CD4-positive, alpha-beta T cell treated with Interleukin-15 for 4 hours (primary cell): ENCODE data around the gene ANTXR1.

Experiments used
- DNase-seq: peaks from one replicate; pipeline ENCODE4 v3.0.0-alpha.2; 2020; ENCODE audit warnings: low spot score

Gene ANTXR1

GRCh38 chr2:69013142-69013839, at the start of gene ANTXR1:
Gene ANTXR1 (plus strand): TSS chr2:69013179. CDS start chr2:69013500, 321 bp downstream.
- DNase-seq = no peak

- DNase-seq = no peak
These were observed 48.7 kb upstream of the ANTXR1 start for GRCh38 chr2:68964282-68964681.

- no peak for DNase-seq
These were observed 44.8 kb upstream of the ANTXR1 start for GRCh38 chr2:68968221-68968620.

- DNase-seq = no peak
These were observed 43.1 kb upstream of the ANTXR1 start for GRCh38 chr2:68969736-68970490.

GRCh38 chr2:68970566-68971265, 42.3 kb upstream of the ANTXR1 start:
- DNase-seq = no peak

- DNase-seq = no peak
These were observed 41.3 kb upstream of the ANTXR1 start for GRCh38 chr2:68971591-68972231.

DNA sequence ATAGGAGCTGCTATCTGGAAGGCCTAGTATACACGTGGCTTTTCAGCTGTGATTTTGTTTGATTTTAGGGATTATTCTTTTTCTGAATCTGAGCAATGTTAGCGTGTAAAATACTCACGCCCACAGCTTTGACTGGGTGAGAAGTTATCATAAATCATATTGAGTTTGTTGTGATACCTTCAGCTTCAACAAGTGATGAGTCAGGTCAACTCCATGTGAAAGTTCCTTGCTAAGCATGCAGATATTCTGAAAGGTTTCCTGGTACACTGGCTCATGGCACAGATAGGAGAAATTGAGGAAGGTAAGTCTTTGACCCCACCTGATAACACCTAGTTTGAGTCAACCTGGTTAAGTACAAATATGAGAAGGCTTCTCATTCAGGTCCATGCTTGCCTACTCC, 38.7 kb upstream of the ANTXR1 start, which contains the start of gene GKN1:
GKN1 (plus strand) TSS at position 386 of the 400 bp plus-strand sequence. CDS start 42 bp downstream, outside the sequence.
- no peak for DNase-seq

DNA sequence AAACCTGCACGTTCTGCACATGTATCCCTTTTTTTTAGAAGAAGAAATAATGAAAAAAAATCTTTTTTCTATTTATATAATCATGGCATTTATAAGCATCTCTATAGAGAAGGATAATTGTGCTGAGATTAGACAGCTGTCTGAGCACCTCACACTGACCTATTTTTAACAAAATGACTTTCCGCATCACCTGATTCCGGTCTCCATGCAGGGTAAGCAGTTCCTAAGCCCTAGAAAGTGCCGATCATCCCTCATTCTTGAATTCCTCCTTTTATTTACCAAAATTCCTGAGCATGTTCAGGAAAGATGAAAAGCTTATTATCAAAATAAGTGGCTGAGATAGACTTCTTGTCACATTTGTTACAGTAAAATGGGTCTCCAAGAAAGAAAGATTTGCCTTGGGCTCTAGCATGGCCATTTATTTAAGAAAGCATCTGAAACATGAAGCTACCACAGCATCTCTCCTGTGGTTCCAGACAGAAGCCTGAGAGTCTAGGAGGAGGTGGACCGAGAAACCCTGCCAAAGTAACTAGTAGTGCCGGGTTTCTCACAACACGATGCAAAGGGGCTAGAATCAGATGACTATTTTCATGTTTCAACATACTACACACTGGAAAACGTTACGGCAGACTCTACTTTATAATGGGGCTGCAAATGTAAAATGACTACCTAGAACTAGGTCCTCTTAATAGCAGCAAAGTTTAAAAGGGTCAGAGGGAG, 37.9 kb upstream of the ANTXR1 start:
- no peak for DNase-seq

DNA sequence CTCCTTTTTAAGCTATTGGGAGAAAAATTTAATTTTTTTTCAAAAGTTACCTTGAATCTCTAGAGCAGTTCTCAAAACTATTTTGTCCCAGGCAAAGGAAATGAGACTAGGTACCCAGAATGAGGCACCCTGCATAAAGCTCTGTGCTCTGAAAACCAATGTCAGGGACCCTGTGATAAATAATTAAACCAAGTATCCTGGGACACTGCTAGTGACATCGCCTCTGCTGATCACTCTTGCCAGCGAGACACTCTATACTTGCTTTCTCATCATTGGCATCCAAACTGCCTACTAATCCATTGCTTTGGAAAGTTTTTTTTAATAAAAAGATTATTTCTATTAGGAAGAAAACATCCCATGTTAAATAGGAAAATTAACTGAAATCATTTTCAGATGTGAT, 37.1 kb upstream of the ANTXR1 start:
- DNase-seq = no peak

GRCh38 chr2:68977453-68977852, 35.5 kb upstream of the ANTXR1 start:
- DNase-seq = no peak

DNA sequence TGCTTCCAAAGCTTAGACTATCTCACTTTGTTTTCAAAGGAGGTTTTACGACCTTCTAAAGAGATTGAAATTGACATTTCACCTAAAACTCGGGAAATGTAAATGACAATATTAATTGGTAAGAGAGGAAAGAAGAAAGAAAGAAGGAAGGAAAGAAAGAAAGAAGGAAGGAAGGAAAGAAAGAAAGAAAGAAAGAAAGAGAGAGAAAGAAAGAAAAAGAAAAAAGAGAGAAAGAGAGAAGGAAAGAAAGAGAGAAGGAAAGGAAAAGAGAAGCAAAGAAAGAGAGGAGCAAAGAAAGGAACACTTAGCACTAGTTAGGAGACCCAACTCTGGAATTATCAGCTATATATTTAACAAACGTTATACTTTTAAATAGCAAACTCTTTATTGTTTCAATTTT, 34.9 kb upstream of the ANTXR1 start:
- no peak for DNase-seq

- no peak for DNase-seq
These were observed 32.0 kb upstream of the ANTXR1 start for GRCh38 chr2:68980956-68981355.

DNA sequence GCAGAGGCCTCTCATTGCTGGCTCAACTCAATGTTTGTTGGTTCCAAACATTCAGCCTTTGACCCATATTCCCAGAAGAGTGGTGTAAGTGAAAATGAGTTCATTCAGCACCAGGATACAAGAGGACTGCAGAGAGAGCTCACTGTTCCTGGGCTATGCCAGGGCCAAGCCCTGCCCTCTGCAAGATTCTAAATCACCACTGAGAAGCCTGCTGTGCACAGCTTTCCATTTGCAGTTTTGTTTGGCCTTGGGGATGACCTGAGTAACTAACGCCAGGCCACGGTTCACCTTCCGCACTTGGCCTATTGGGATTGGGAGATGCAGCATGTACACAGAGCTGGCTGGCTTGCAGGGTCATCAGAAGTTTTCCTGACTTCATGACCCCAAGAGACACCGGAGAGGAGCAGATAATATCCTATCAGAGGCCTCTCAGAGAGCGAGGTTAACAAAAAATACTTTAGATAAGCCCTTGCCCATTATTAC, 25.9 kb upstream of the ANTXR1 start:
- DNase-seq = no peak

DNA sequence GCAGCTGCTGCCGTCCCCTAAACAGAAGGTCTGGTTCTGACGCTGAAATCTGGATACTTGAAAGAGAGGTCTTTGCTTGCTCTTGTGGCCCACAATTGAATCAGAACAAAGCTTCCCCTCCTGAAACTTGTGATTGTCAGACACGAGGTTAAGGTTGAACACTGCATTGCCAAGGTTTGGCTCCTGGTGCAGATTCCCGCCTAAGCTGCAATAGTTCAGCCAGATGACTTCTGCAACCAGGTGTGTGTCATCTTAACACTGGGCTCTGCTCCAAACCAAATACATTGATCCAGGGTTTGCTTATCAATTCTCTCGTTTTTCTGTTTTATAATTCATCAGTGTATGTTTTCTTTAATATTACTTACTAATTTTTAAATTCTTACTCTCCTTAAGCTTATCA, 23.9 kb upstream of the ANTXR1 start:
- DNase-seq = no peak

- DNase-seq = no peak
These were observed 20.6 kb upstream of the ANTXR1 start for GRCh38 chr2:68992341-68992740.

DNA sequence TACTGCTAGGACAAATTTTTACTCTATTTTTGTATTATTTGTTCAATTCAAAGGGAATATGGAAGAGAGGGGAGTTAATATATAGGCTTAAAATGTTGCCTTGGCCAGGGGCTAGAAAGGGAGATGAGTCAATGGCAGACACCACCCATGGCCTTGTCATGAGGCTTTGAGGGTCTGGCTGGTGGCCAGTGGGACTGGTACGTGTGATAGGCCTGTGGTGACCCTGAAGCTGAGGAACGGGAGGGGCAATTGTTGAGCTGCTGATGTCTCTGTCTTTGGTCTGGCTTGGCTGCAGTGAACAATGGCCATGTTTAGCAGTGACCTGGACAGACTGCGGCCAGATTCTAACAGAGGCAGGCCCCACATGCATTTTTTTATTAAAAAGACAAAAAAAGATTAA, 20.0 kb upstream of the ANTXR1 start:
- no peak for DNase-seq

- no peak for DNase-seq
These were observed 19.3 kb upstream of the ANTXR1 start for GRCh38 chr2:68993660-68994059.

DNA sequence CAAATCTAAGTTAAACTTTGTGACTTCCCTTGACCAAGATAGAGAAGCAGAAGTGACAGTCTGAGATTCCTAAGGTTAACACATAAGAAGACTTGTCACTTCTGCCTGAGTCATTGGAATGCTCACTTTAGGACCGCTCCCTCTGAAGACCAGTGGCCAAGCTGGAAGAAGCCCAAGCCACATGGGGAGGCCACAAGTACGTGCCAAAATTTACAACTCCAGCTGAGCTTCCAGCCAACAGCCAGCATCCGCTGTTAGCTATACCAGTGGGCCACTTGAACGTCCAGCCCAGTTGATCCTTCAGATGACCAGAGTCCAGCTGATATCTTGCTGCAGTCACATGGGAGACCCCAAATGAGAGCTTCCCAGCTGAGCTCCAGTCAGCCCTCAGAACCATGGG, 18.1 kb upstream of the ANTXR1 start:
- no peak for DNase-seq

DNA sequence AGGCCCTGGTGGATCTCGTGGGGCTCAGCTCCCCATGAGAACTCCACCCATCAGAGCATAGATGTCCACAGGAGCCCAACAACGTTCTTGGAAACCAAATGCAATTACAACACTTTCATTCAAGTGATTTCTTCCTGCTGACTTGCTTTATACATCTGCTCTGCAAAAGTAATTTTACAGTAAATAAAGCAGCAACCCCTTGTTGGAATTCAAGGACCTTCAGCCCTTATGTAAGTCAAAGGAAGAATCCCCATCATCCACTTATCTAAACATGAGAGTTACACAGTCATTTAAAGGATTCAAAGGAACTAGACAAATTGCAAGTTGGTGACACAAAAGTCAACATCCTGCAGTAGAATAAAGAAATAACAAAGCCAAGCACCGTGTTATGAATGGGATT, 17.1 kb upstream of the ANTXR1 start:
- no peak for DNase-seq

- DNase-seq = no peak
These were observed 15.6 kb upstream of the ANTXR1 start for GRCh38 chr2:68997401-68997800.

- no peak for DNase-seq
These were observed 11.1 kb upstream of the ANTXR1 start for GRCh38 chr2:69001879-69002278.

GRCh38 chr2:69003731-69004130, 9.2 kb upstream of the ANTXR1 start:
- DNase-seq = no peak
